ENCODE measurements around the gene PPP1R1B.
A peak's percentile ranks its signal among the peaks of the same experiment; 100 is the strongest.

Gene PPP1R1B

GRCh38 chr17:39632153-39632941, 5.6 kb downstream of the PPP1R1B start:
- no peak for DNase-seq (ENCODE audit: low read depth)

- no peak for DNase-seq (ENCODE audit: low read depth)
Measured at GRCh38 chr17:39633570-39634183, 6.9 kb downstream of the PPP1R1B start.

GRCh38 chr17:39634384-39634871, 7.7 kb downstream of the PPP1R1B start:
- DNase-seq (ENCODE audit: low read depth), result peak; percentile 77

GRCh38 chr17:39635614-39636176, 8.9 kb downstream of the PPP1R1B start:
- no peak for DNase-seq (ENCODE audit: low read depth)

- DNase-seq (ENCODE audit: low read depth), result no peak
Measured at GRCh38 chr17:39636587-39636926, 9.8 kb downstream of the PPP1R1B start.

- peak; percentile 91 for DNase-seq (ENCODE audit: low read depth)
Measured at GRCh38 chr17:39636927-39637736, 10.4 kb downstream of the PPP1R1B start, which contains the start of gene STARD3. Gene STARD3, plus strand, starts transcription at chr17:39637144. Its CDS starts 16,388 bp downstream, at chr17:39653532.

GRCh38 chr17:39638317-39638716, 11.6 kb downstream of the PPP1R1B start:
- DNase-seq (ENCODE audit: low read depth), result no peak

GRCh38 chr17:39639043-39639442, 12.3 kb downstream of the PPP1R1B start:
- no peak for DNase-seq (ENCODE audit: low read depth)

- no peak for DNase-seq (ENCODE audit: low read depth)
Measured at GRCh38 chr17:39639566-39640458, 13.1 kb downstream of the PPP1R1B start.

- no peak for DNase-seq (ENCODE audit: low read depth)
Measured at GRCh38 chr17:39640591-39641031, 13.9 kb downstream of the PPP1R1B start.

GRCh38 chr17:39641097-39641496, 14.3 kb downstream of the PPP1R1B start:
- DNase-seq (ENCODE audit: low read depth), result no peak

- DNase-seq (ENCODE audit: low read depth), result no peak
Measured at GRCh38 chr17:39641883-39642282, 15.1 kb downstream of the PPP1R1B start.

- no peak for DNase-seq (ENCODE audit: low read depth)
Measured at GRCh38 chr17:39642291-39643074, 15.7 kb downstream of the PPP1R1B start.

GRCh38 chr17:39643271-39643670, 16.5 kb downstream of the PPP1R1B start:
- peak; percentile 67 for DNase-seq (ENCODE audit: low read depth)

- no peak for DNase-seq (ENCODE audit: low read depth)
Measured at GRCh38 chr17:39647256-39647655, 20.5 kb downstream of the PPP1R1B start.

GRCh38 chr17:39648616-39649366, 22.0 kb downstream of the PPP1R1B start:
- no peak for DNase-seq (ENCODE audit: low read depth)

GRCh38 chr17:39650121-39650579, 23.4 kb downstream of the PPP1R1B start:
- DNase-seq (ENCODE audit: low read depth), result peak; percentile 15

GRCh38 chr17:39651923-39652586, 25.3 kb downstream of the PPP1R1B start:
- DNase-seq (ENCODE audit: low read depth), result no peak
